Measurements from ENCODE around the gene PXDC1. TPM values are rescaled to one million over a fixed set of nuclear protein-coding genes. Genes with fewer than 3 reads are reported as not detected.

The PXDC1 gene
- total and polyA plus RNA-seq, 2 donors (not counting 3 experiments of a cell fraction or from before 2014, with no cell fraction given): 60.9 to 121 TPM

GRCh38 chr6:3701631-3702030 is 49.9 kb downstream of the PXDC1 start:
- dilution Hi-C loops (cut with MboI; ENCODE audit: extremely low pct_ligation_motif_present, low sequenced_read_pairs): no loop called here
- no peaks in the 10 kb centered on the region for H3K9me3 ChIP-seq (replicated peaks; ENCODE audit: control insufficient read depth, insufficient read depth, low read length)
- FAIRE-seq (no peak), DNase-seq (ENCODE audit: low read depth, low spot score) (no peak)
- H3K36me3 ChIP-seq (ENCODE audit: control insufficient read depth in 2 of 2, extremely low read depth in 1 of 2, insufficient read depth in 2 of 2, low read length in 2 of 2): no peaks in the 10 kb centered on the region
- no peak overlapping the region for H3K9ac ChIP-seq (replicated peaks; ENCODE audit: extremely low read depth, insufficient read depth, low read length)
- ChIA-PET CTCF (interaction anchor here (1.4 kb wide), 2 partner anchors 11 to 79 kb away, joined by 3 to 4 read pairs; no protein-coding TSS in a partner anchor), POLR2A (no interaction called here)
- no peak overlapping the region for H3K4me3 ChIP-seq (replicated peaks in 1 of 3; ENCODE audit: insufficient read depth in 1 of 3, low read depth in 1 of 3, low read length in 3 of 3)
- TF ChIP-seq MYC (IDR thresholded peaks at IDR 0.05; ENCODE audit: low read depth, low read length) (no peak), JUN (IDR thresholded peaks at IDR 0.05; ENCODE audit: borderline replicate concordance, insufficient read depth, insufficient read length, low read depth) (no peak)
- H2AFZ ChIP-seq (ENCODE audit: low read depth, low read length): no peak overlapping the region
- H3K4me1 ChIP-seq (ENCODE audit: control insufficient read depth, extremely low read depth, insufficient read depth, low read length): no peaks in the 10 kb centered on the region
- H4K20me1 ChIP-seq (replicated peaks; ENCODE audit: control insufficient read depth, extremely low read depth, insufficient read depth, low read length): no peaks in the 10 kb centered on the region
- H3K9me1 ChIP-seq (replicated peaks; ENCODE audit: control insufficient read depth, extremely low read depth, insufficient read depth, low read length): no peaks in the 10 kb centered on the region
- H3K4me2 ChIP-seq (ENCODE audit: insufficient read depth, low read length): no peak overlapping the region
- H3K79me2 ChIP-seq (ENCODE audit: control insufficient read depth, insufficient read depth, low read length): no peaks in the 10 kb centered on the region
- no TSS peak for BruUV-seq (replicated peaks)
- peaks cover 0 to 1% of the 10 kb centered on the region in 2 experiments for H3K27me3 ChIP-seq (ENCODE audit: control insufficient read depth in 2 of 2, insufficient read depth in 2 of 2, low read length in 2 of 2)
- H3K27ac ChIP-seq (ENCODE audit: insufficient read depth, low read depth, low read length): no peak overlapping the region
- intact Hi-C loops (cut with micrococcal nuclease): no loop called here

GRCh38 chr6:3699231-3699630 is 52.3 kb downstream of the PXDC1 start:
- Histone ChIP-seq H3K36me3 (ENCODE audit: control insufficient read depth in 2 of 2, extremely low read depth in 1 of 2, insufficient read depth in 2 of 2, low read length in 2 of 2) (no peaks in the 10 kb centered on the region), H3K27me3 (ENCODE audit: control insufficient read depth in 2 of 2, insufficient read depth in 2 of 2, low read length in 2 of 2) (peaks cover 0 to 1% of the 10 kb centered on the region in 2 experiments), H3K4me1 (ENCODE audit: control insufficient read depth, extremely low read depth, insufficient read depth, low read length) (no peaks in the 10 kb centered on the region), H4K20me1 (replicated peaks; ENCODE audit: control insufficient read depth, extremely low read depth, insufficient read depth, low read length) (no peaks in the 10 kb centered on the region), H2AFZ (ENCODE audit: low read depth, low read length) (no peak overlapping the region), H3K79me2 (ENCODE audit: control insufficient read depth, insufficient read depth, low read length) (no peaks in the 10 kb centered on the region), H3K27ac (ENCODE audit: insufficient read depth, low read depth, low read length) (no peak overlapping the region), H3K4me2 (ENCODE audit: insufficient read depth, low read length) (no peak overlapping the region), H3K9ac (replicated peaks; ENCODE audit: extremely low read depth, insufficient read depth, low read length) (no peak overlapping the region), H3K4me3 (replicated peaks in 1 of 3; ENCODE audit: insufficient read depth in 1 of 3, low read depth in 1 of 3, low read length in 3 of 3) (no peak overlapping the region), H3K9me1 (replicated peaks; ENCODE audit: control insufficient read depth, extremely low read depth, insufficient read depth, low read length) (no peaks in the 10 kb centered on the region), H3K9me3 (replicated peaks; ENCODE audit: control insufficient read depth, insufficient read depth, low read length) (no peaks in the 10 kb centered on the region)
- dilution Hi-C loops (cut with MboI; ENCODE audit: extremely low pct_ligation_motif_present, low sequenced_read_pairs): no loop called here
- intact Hi-C loops (cut with micrococcal nuclease): no loop called here
- DNase-seq (ENCODE audit: low read depth, low spot score) (no peak), FAIRE-seq (no peak)
- CTCF ChIA-PET: no interaction called here
- POLR2A ChIA-PET: no interaction called here
- TF ChIP-seq MYC (IDR thresholded peaks at IDR 0.05; ENCODE audit: low read depth, low read length) (no peak), JUN (IDR thresholded peaks at IDR 0.05; ENCODE audit: borderline replicate concordance, insufficient read depth, insufficient read length, low read depth) (no peak), EZH2 (IDR thresholded peaks at IDR 0.05; ENCODE audit: borderline replicate concordance, low read depth, low read length, severe bottlenecking) (no peak), GATA2 (IDR thresholded peaks at IDR 0.05; ENCODE audit: insufficient read depth, insufficient read length, low read depth, low read length) (no peak), MAX (IDR thresholded peaks at IDR 0.05; ENCODE audit: insufficient read depth, insufficient read length) (no peak), POLR2A (IDR thresholded peaks at IDR 0.05; ENCODE audit: low read depth, low read length) (no peak), CTCF (IDR thresholded peaks at IDR 0.05; ENCODE audit: extremely low read depth in 1 of 2, insufficient read depth in 1 of 2, low read depth in 1 of 2, low read length in 2 of 2) (no peak), POLR2AphosphoS5 (IDR thresholded peaks at IDR 0.05; ENCODE audit: insufficient read depth, low read depth, low read length) (no peak), FOS (IDR thresholded peaks at IDR 0.05; ENCODE audit: borderline replicate concordance, insufficient read depth, low read length) (no peak)
- no TSS peak for BruUV-seq (replicated peaks)

Measured in endothelial cell of umbilical vein (primary cell).